BLaER1 (cell line): ENCODE measurements around the gene FKBP4.
"Not testable (repeated sequence)": the region's sequence is repeated elsewhere in the genome, so short reads cannot be mapped to it uniquely, and the experiment has no call there.

Experiments
- H3K27ac ChIP-seq: shearing (Covaris generic); formaldehyde crosslinking; 2 replicates; pipeline ENCODE4 v1.8.1; 2022
- H3K27me3 ChIP-seq: shearing (Covaris generic); formaldehyde crosslinking; 2 replicates; pipeline ENCODE4 v1.8.1; 2022
- H3K36me3 ChIP-seq: shearing (Covaris generic); formaldehyde crosslinking; 2 replicates; pipeline ENCODE4 v1.8.1; 2022
- H3K4me1 ChIP-seq: shearing (Covaris generic); formaldehyde crosslinking; 2 replicates; pipeline ENCODE4 v1.8.1; 2022
- H3K4me2 ChIP-seq: shearing (Covaris generic); formaldehyde crosslinking; 2 replicates; pipeline ENCODE4 v1.8.1; 2022
- H3K4me3 ChIP-seq: shearing (Covaris generic); formaldehyde crosslinking; 2 replicates; pipeline ENCODE4 v1.8.1; 2022
- H3K9ac ChIP-seq: shearing (Covaris generic); formaldehyde crosslinking; 2 replicates; pipeline ENCODE4 v1.8.1; 2022
- H3K9me3 ChIP-seq: shearing (Covaris generic); formaldehyde crosslinking; 2 replicates; pipeline ENCODE4 v1.8.1; 2022
- H4K20me1 ChIP-seq: shearing (Covaris generic); formaldehyde crosslinking; 2 replicates; pipeline ENCODE4 v1.8.1; 2022
- Cebpa-rat ChIP-seq: shearing (Covaris generic); IDR thresholded peaks from 2 replicates; pipeline ENCODE4 v1.8.1; 2022

FKBP4 gene

GRCh38 chr12:2756756-2757155 lies 38.0 kb upstream of the FKBP4 start:
- Histone ChIP-seq H3K9ac (no peak overlapping the region), H3K9me3 (no peaks in the 10 kb centered on the region), H3K4me3 (no peak overlapping the region), H3K27ac (no peak overlapping the region), H3K4me1 (no peaks in the 10 kb centered on the region), H3K27me3 (peaks cover 13% of the 10 kb centered on the region), H4K20me1 (peaks cover 21% of the 10 kb centered on the region; the same call in 1 of the 2 replicates), H3K36me3 (no peaks in the 10 kb centered on the region), H3K4me2 (no peak overlapping the region)
- TF ChIP-seq Cebpa-rat = no peak

- Histone ChIP-seq H3K27me3 (no peaks in the 10 kb centered on the region), H4K20me1 (peaks cover under 1% of the 10 kb centered on the region; the same call in 1 of the 2 replicates), H3K27ac (no peak overlapping the region), H3K9ac (no peak overlapping the region), H3K9me3 (no peaks in the 10 kb centered on the region), H3K4me1 (no peaks in the 10 kb centered on the region), H3K4me3 (no peak overlapping the region), H3K4me2 (no peak overlapping the region), H3K36me3 (no peaks in the 10 kb centered on the region)
- TF ChIP-seq Cebpa-rat = no peak
Measured at GRCh38 chr12:2759733-2760132, 35.0 kb upstream of the FKBP4 start.

DNA sequence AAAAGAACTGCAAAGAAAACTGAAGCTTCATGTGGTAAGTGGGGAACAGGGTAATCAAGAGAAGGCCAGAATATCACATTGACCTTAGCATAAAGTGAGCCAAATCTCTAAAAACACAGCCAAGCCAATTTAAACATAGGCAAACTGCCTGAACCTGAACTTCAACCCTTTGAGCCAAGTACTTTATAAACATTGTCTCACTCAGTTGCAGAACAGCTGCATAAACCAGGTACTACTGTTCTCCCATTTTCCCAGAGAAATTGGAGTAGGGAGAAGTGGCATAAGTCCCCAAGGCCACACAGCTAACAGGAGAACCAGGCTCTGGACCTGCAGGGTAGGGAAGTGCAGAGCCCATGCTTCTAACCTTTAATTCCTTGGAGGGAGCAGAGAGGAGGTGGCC lies 30.4 kb upstream of the FKBP4 start:
- H3K4me1 ChIP-seq = no peaks in the 10 kb centered on the region
- H3K27me3 ChIP-seq = no peaks in the 10 kb centered on the region
- no peak overlapping the region for H3K4me2 ChIP-seq
- TF ChIP-seq Cebpa-rat = no peak
- no peak overlapping the region for H3K9ac ChIP-seq
- no peaks in the 10 kb centered on the region for H4K20me1 ChIP-seq
- no peak overlapping the region for H3K27ac ChIP-seq
- H3K36me3 ChIP-seq = no peaks in the 10 kb centered on the region
- H3K9me3 ChIP-seq = no peaks in the 10 kb centered on the region
- H3K4me3 ChIP-seq = no peak overlapping the region

DNA sequence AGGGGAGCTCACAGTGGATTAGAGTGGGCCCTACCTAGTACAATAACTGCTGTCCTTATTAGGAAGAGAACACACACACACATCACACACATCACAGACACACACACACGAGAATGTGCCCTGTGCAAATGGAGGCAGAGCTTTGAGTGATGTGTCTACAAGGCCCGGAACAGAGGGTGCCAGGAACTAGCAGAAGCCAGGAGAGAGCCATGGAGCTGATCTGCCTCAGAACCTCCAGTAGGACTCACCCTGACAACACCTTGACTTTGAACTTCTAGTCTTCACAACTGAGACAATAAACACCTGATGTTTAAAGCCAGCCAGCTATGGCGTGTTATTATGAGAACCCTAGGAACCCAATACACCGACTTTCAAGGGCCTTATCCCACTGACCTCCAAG lies 29.7 kb upstream of the FKBP4 start:
- H3K36me3 ChIP-seq = no peaks in the 10 kb centered on the region
- TF ChIP-seq Cebpa-rat = no peak
- no peaks in the 10 kb centered on the region for H4K20me1 ChIP-seq
- no peaks in the 10 kb centered on the region for H3K27me3 ChIP-seq
- H3K4me3 ChIP-seq = no peak overlapping the region
- no peaks in the 10 kb centered on the region for H3K4me1 ChIP-seq
- H3K4me2 ChIP-seq = no peak overlapping the region
- no peak overlapping the region for H3K9ac ChIP-seq
- H3K27ac ChIP-seq = no peak overlapping the region
- no peaks in the 10 kb centered on the region for H3K9me3 ChIP-seq

DNA sequence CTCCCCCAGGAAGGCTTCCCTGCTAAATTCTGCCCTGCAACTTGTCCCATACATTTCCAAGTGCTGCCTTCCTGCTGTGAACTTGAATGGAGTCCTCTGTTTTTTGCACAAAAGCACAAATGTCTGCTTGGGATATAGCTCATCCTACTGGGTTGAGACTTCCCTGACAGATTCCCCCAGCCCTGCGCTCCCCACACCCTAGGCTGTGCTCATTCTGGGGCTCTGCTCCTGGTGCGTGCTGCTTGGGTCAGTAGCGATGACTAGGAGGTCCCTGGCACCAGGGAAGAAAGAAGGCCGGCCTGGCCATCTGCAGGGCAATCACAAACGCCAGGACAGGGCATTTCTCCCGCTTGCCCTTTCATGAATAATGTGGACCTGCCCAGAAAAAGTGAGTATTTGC lies 29.2 kb upstream of the FKBP4 start:
- H4K20me1 ChIP-seq = no peaks in the 10 kb centered on the region
- H3K4me2 ChIP-seq = no peak overlapping the region
- no peaks in the 10 kb centered on the region for H3K9me3 ChIP-seq
- H3K36me3 ChIP-seq = no peaks in the 10 kb centered on the region
- no peaks in the 10 kb centered on the region for H3K27me3 ChIP-seq
- TF ChIP-seq Cebpa-rat = no peak
- H3K9ac ChIP-seq = no peak overlapping the region
- no peaks in the 10 kb centered on the region for H3K4me1 ChIP-seq
- H3K4me3 ChIP-seq = no peak overlapping the region
- H3K27ac ChIP-seq = no peak overlapping the region

DNA sequence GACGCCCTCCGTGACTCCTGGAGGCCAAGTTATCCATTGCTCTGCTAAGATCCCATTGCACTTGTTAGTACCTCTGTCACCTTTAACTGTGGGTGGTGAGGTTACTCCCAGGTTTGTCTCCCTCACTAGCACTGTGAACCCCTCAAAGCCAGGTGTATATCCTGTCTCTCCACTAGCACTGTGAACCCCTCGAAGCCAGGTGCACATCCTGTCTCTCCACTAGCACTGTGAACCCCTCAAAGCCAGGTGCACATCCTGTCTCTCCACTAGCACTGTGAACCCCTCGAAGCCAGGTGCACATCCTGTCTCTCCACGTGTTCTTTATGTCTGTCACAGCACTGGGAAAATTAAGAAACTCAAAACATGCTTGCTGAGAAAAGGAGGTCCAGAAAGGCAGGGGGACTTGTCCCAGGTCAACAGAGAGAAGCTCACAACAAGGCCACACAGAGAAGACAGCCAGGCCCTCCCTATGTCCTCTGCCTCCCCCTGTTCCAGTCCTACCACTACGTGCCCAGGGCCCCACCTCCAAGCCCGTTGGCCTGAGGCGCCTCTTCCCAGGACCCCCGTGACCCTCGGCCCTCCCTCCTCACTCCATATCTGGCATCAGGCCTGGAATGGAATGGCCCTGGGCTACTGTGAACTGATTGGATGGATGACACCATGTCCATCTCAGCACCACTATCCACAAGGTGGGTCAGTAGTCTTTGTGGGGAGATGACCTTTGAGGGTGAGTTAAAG lies 26.4 kb upstream of the FKBP4 start:
- Histone ChIP-seq H3K27me3 (no peaks in the 10 kb centered on the region), H3K27ac (no peak overlapping the region), H4K20me1 (no peaks in the 10 kb centered on the region), H3K9me3 (no peaks in the 10 kb centered on the region), H3K4me3 (no peak overlapping the region), H3K36me3 (no peaks in the 10 kb centered on the region), H3K4me1 (no peaks in the 10 kb centered on the region), H3K9ac (no peak overlapping the region), H3K4me2 (no peak overlapping the region)
- no peak for TF ChIP-seq Cebpa-rat

GRCh38 chr12:2769866-2770533 lies 24.8 kb upstream of the FKBP4 start:
- no peaks in the 10 kb centered on the region for H4K20me1 ChIP-seq
- H3K4me1 ChIP-seq = no peaks in the 10 kb centered on the region
- H3K9ac ChIP-seq = no peak overlapping the region
- H3K36me3 ChIP-seq = no peaks in the 10 kb centered on the region
- H3K9me3 ChIP-seq = no peaks in the 10 kb centered on the region
- no peak overlapping the region for H3K4me2 ChIP-seq
- H3K27me3 ChIP-seq = no peaks in the 10 kb centered on the region
- H3K27ac ChIP-seq = no peak overlapping the region
- TF ChIP-seq Cebpa-rat = no peak
- no peak overlapping the region for H3K4me3 ChIP-seq

DNA sequence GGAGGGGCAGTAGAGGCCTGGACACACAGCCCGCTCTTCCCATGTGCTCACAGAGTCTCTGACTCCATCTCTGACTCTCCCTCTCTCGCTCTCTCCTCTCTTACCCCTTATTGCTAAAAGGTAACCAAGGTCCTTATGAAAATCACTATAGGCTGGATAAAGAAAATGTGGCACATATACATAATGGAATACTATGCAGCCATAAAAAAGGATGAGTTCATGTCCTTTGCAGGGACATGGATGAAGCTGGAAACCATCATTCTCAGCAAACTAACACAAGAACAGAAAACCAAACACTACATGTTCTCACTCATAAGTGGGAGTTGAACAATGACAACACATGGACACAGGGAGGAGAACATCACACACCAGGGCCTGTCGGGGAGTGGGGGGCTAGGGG lies 24.2 kb upstream of the FKBP4 start:
- H3K4me3 ChIP-seq, H4K20me1 ChIP-seq, H3K4me1 ChIP-seq, H3K36me3 ChIP-seq, H3K27ac ChIP-seq, H3K4me2 ChIP-seq, H3K9ac ChIP-seq, H3K9me3 ChIP-seq, H3K27me3 ChIP-seq: not testable (repeated sequence)

GRCh38 chr12:2772370-2772769 lies 22.4 kb upstream of the FKBP4 start:
- no peaks in the 10 kb centered on the region for H3K36me3 ChIP-seq
- H3K4me1 ChIP-seq = no peaks in the 10 kb centered on the region
- no peaks in the 10 kb centered on the region for H3K27me3 ChIP-seq
- no peak overlapping the region for H3K27ac ChIP-seq
- H3K4me3 ChIP-seq = no peak overlapping the region
- no peaks in the 10 kb centered on the region for H4K20me1 ChIP-seq
- no peak overlapping the region for H3K4me2 ChIP-seq
- no peaks in the 10 kb centered on the region for H3K9me3 ChIP-seq
- TF ChIP-seq Cebpa-rat = no peak
- H3K9ac ChIP-seq = no peak overlapping the region

- Histone ChIP-seq H3K4me3 (no peak overlapping the region), H3K36me3 (no peaks in the 10 kb centered on the region), H3K4me2 (no peak overlapping the region), H4K20me1 (no peaks in the 10 kb centered on the region), H3K9me3 (no peaks in the 10 kb centered on the region), H3K27me3 (no peaks in the 10 kb centered on the region), H3K27ac (no peak overlapping the region), H3K4me1 (no peaks in the 10 kb centered on the region), H3K9ac (no peak overlapping the region)
- TF ChIP-seq Cebpa-rat = no peak
Measured at GRCh38 chr12:2773199-2773875, 21.4 kb upstream of the FKBP4 start.
